Lower leg skin (tissue), 3 donors: Measurements from ENCODE around the gene RRN3.
"Not testable (repeated sequence)": the region's sequence is repeated elsewhere in the genome, so short reads cannot be mapped to it uniquely, and the experiment has no call there.

Experiments used
- POLR2A ChIP-seq, 2 donors: fragments of 450-650 bp; IDR thresholded peaks; one replicate each; pipeline ENCODE4 v1.6.1; 2016 to 2017; ENCODE audit warnings: antibody characterized with exemption in 2 of 2, mild to moderate bottlenecking in 1 of 2, moderate library complexity in 1 of 2
- TF ChIP-seq, protein P1 (sequence below), 3 donors: fragments of 450-650 bp; IDR thresholded peaks; one replicate each; pipeline ENCODE4 v1.5.1; 2016; ENCODE audit warnings: antibody characterized with exemption in 3 of 3, mild to moderate bottlenecking in 3 of 3, moderate library complexity in 2 of 3

DNA sequence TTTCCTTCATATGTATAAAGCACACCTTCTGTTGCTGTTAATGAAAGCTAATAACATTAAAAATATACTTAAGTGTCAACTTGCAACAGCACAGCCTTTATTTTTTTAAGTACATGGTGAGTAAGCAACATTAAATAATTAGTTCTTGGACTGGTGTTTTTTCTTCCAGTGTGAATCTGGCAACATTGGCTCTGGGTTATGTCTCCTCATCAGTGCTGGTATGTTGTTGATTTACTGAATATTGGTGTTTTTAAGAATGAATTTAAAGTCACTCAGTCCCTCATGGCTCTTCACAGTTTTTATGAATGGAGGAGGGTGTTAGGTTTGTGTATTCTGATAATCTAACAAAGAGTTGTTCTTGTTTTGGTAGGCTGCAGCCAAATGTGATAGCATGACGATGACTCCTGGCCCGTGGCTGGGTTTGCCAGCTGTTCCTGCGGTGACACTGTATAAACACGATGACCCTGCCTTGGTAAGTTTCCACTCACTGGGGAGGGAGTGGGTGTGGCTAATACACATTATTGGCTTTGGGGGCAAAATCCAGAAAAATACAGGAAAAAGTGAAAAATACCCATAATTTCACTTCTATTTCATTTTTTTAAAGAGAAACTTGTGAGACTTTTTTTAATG is 77.0 kb downstream of the RRN3 start:
- TF ChIP-seq, protein P1, sequence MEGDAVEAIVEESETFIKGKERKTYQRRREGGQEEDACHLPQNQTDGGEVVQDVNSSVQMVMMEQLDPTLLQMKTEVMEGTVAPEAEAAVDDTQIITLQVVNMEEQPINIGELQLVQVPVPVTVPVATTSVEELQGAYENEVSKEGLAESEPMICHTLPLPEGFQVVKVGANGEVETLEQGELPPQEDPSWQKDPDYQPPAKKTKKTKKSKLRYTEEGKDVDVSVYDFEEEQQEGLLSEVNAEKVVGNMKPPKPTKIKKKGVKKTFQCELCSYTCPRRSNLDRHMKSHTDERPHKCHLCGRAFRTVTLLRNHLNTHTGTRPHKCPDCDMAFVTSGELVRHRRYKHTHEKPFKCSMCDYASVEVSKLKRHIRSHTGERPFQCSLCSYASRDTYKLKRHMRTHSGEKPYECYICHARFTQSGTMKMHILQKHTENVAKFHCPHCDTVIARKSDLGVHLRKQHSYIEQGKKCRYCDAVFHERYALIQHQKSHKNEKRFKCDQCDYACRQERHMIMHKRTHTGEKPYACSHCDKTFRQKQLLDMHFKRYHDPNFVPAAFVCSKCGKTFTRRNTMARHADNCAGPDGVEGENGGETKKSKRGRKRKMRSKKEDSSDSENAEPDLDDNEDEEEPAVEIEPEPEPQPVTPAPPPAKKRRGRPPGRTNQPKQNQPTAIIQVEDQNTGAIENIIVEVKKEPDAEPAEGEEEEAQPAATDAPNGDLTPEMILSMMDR (IDR thresholded peaks at IDR 0.05), result not testable (repeated sequence)
- not testable (repeated sequence) for TF ChIP-seq POLR2A (IDR thresholded peaks at IDR 0.05)
